ENCODE data around the gene TMEM94.
"Not testable (repeated sequence)": the region's sequence is repeated elsewhere in the genome, so short reads cannot be mapped to it uniquely, and the experiment has no call there.

Gene TMEM94

GRCh38 chr17:75447951-75448856 is 8.2 kb upstream of the TMEM94 start:
- DNase-seq = no peak

- DNase-seq = no peak
Measured at GRCh38 chr17:75450270-75450669, 6.2 kb upstream of the TMEM94 start.

- no peak for DNase-seq
Measured at GRCh38 chr17:75454193-75454592, 2.2 kb upstream of the TMEM94 start.

- not testable (repeated sequence) for DNase-seq
Measured at GRCh38 chr17:75454672-75455071, 1.8 kb upstream of the TMEM94 start.

GRCh38 chr17:75456039-75456416 is 407 bp upstream of the TMEM94 start:
- no peak for DNase-seq

GRCh38 chr17:75457047-75457654 is 716 bp downstream of the TMEM94 start:
- DNase-seq = no peak

GRCh38 chr17:75459246-75459589 is 2.8 kb downstream of the TMEM94 start:
- DNase-seq = no peak

GRCh38 chr17:75459590-75460267 is 3.3 kb downstream of the TMEM94 start:
- DNase-seq = no peak

GRCh38 chr17:75460295-75460694 is 3.9 kb downstream of the TMEM94 start:
- no peak for DNase-seq

- DNase-seq = no peak
Measured at GRCh38 chr17:75463603-75464002, 7.2 kb downstream of the TMEM94 start.

GRCh38 chr17:75465039-75465438 is 8.6 kb downstream of the TMEM94 start:
- no peak for DNase-seq

- DNase-seq = no peak
Measured at GRCh38 chr17:75468291-75468754, 11.9 kb downstream of the TMEM94 start.

GRCh38 chr17:75468779-75469373 is 12.4 kb downstream of the TMEM94 start:
- no peak for DNase-seq

- DNase-seq = no peak
Measured at GRCh38 chr17:75471207-75471606, 14.8 kb downstream of the TMEM94 start.

GRCh38 chr17:75472119-75472518 is 15.7 kb downstream of the TMEM94 start:
- no peak for DNase-seq

- no peak for DNase-seq
Measured at GRCh38 chr17:75473246-75473645, 16.8 kb downstream of the TMEM94 start.

- no peak for DNase-seq
Measured at GRCh38 chr17:75474736-75475135, 18.3 kb downstream of the TMEM94 start.

GRCh38 chr17:75475144-75475835 is 18.9 kb downstream of the TMEM94 start:
- DNase-seq = no peak

- DNase-seq = no peak
Measured at GRCh38 chr17:75475851-75476250, 19.4 kb downstream of the TMEM94 start.

GRCh38 chr17:75476271-75476671 is 19.8 kb downstream of the TMEM94 start:
- no peak for DNase-seq

- no peak for DNase-seq
Measured at GRCh38 chr17:75476752-75477489, 20.5 kb downstream of the TMEM94 start.

GRCh38 chr17:75477490-75477862 is 21.0 kb downstream of the TMEM94 start:
- DNase-seq = not testable (repeated sequence)
